Measurements from ENCODE around the gene SENP7.

GRCh38 chr3:101535221-101535620 lies 22.2 kb upstream of the SENP7 start:
- no peak for TF ChIP-seq CTCF (IDR thresholded peaks at IDR 0.05 in 4 of 5, conservative IDR thresholded peaks at IDR 0.05 in 1 of 5)
- TF ChIP-seq POLR2A (IDR thresholded peaks at IDR 0.05) = no peak

Measured in gastrocnemius medialis (tissue), 4 donors.